H54 (cell line): ENCODE data around the gene CPNE7.

Experiments
- DNase-seq: peaks from one replicate; pipeline ENCODE4 v3.0.0; 2011; ENCODE audit warnings: low spot score, mixed read lengths; ENCODE audit not compliant: insufficient read length
- FAIRE-seq: peaks from 3 replicates; lab custom pipeline; 2011; peaks lifted over from hg19 to GRCh38; lab: Jason Lieb, UNC
- POLR2A ChIP-seq: IDR thresholded peaks from 2 replicates; pipeline ENCODE4 v1.6.1; 2011; ENCODE audit warnings: low read depth, mild to moderate bottlenecking, low read length

CPNE7 gene

DNA sequence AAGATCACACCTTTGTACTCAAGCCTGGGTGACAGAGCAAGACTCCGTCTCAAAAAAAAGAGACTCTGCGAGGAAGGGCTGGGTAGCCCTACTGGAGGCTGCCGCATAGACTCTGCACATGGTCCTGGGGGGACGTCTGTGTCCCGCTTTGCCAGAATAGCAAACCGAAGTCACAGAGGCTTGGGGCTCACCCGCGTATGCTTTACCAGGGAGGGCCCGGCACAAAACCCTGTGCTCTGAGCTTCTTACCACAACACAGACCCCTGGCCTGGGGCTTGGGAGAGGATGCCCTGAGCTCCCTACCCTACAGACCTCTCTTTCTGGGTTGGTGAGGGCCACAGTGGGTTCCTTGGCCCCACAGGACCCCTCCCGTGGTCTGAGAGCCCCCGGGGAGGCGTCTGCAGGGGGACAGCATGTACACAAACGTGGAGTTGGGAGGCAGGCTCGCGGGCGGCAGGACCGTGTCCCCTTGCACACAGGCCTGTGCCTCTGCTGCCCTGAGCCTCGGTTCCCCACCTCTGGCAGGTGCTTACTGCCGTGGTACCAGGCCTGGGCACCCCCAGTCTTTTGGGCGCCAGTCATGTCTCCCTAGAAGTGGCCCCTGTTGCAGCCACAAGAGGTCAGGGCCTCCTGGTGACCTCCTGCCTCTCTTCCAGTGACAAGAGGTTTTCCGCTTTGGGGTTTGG lies 13.8 kb downstream of the CPNE7 start:
- FAIRE-seq (no peak), DNase-seq (no peak)
- TF ChIP-seq POLR2A, result no peak

- DNase-seq, result no peak
Measured at GRCh38 chr16:89593841-89594240, 18.3 kb downstream of the CPNE7 start.

GRCh38 chr16:89595330-89596060 lies 19.9 kb downstream of the CPNE7 start:
- DNase-seq, result no peak
- no peak for FAIRE-seq
- no peak for TF ChIP-seq POLR2A

More at GRCh38 chr16:89593841-89594240, 18.3 kb downstream of the CPNE7 start:
- FAIRE-seq, result no peak
- no peak for TF ChIP-seq POLR2A

DNA sequence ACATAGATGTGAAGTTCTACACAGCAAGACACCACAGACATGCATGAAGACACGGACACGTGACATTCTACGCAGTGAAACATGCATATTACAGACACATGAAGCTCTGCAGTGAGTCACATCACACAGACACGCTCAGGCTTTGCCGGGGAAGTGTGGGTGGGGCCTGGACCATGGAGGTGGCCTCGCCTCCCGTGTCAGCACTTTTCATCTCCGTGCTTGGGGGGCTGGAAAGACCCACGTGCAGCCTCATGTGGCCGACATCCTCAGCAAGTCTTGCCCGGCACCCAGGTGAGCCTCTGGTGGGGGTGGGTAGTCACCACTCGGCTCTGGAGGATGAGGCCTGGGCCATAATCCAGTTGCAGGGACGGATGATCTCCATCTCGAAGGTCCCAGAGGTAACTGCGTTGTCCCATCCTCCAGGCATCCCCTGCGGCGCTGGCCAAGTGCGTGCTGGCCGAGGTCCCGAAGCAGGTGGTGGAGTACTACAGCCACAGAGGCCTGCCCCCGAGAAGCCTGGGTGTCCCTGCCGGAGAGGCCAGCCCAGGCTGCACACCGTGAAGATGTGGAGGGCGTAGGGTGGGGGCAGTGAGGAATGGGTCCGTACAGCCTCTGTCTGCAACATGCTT lies 20.6 kb downstream of the CPNE7 start:
- DNase-seq (no peak), FAIRE-seq (no peak)
- no peak for TF ChIP-seq POLR2A

- FAIRE-seq (no peak), DNase-seq (peak; percentile 73)
- TF ChIP-seq POLR2A, result no peak
Measured at GRCh38 chr16:89596957-89597649, 21.5 kb downstream of the CPNE7 start.

DNA sequence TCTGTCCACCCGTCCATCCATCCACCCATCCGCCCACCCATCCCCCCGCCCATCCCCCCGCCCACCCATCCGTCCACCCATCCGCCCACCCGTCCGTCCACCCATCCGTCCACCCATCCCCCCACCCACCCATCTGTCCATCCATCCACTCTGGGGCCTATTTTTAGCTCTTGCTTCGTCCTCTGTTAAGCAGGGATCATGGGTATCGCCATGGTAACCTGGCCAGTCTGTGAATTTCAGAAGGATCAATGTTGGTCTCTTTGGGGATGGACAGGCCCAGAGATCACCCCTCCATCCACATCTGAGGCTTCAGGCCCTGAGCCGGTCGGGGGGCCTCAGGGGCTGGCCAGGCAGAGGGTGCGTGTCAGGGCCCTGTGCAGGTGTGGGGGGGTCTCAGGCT lies 22.6 kb downstream of the CPNE7 start:
- DNase-seq (peak; percentile 60), FAIRE-seq (no peak)
- TF ChIP-seq POLR2A, result no peak

DNA sequence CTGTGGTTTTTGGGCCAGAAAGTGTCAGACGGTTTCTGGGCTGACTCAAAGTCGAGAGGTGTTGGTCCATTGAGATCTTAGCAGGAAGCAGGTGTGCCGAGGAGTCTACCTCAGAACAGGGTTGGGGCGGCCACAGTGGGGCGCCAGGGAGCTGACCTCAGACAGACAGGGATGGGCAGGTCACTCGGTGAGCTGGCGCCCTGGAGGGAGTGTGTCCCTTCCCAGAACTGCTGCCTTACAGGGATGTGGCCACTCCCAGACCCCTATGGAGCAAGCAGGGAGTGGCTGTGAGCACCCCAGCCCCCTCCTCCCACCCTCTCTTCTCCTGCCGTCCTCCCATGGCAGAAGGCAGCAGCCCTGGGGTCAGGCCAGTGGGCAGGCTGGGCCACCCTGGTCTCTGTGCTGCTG lies 23.9 kb downstream of the CPNE7 start:
- FAIRE-seq (no peak), DNase-seq (peak; percentile 71)
- no peak for TF ChIP-seq POLR2A

DNA sequence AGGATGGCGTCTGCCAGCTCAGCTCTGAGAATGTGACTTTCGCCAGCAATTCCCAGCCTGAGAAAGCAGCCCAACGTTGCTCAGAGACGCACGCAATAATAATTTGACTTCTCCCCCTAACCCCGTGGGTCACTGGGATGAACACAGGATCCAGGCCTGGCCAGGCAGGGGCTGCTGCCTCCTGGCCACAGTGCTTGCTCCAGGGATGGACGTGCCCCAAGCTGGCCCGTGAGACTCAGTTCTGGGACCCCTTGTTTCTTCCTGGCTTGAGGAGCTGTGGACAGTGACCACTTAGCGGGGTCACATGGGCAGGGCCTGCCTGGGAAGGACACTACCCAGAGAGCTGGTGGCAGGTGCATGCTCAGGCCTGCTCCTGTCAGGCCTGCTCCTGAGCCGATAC lies 24.3 kb downstream of the CPNE7 start:
- FAIRE-seq, result no peak
- no peak for DNase-seq
- no peak for TF ChIP-seq POLR2A

DNA sequence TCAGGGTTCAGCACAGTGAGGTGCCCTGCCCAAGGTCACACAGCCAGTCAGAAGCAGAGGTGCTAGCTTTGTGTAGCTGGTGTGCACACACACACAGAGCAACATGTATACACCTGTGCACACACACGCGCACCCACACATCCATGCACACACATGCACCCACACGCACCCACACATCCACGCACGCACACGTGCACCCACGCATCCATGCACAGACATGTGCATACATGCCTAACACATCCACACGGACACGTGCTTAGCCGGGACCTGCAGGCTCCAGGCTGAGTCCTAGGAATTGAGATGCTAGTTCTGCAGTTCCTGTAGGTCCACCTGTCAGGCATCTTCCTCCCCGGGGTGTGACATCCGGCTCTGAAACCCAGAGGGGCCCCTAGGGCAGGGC lies 24.9 kb downstream of the CPNE7 start:
- no peak for DNase-seq
- FAIRE-seq, result no peak
- TF ChIP-seq POLR2A, result no peak

- DNase-seq (no peak), FAIRE-seq (no peak)
- no peak for TF ChIP-seq POLR2A
Measured at GRCh38 chr16:89600956-89601355, 25.4 kb downstream of the CPNE7 start.

DNA sequence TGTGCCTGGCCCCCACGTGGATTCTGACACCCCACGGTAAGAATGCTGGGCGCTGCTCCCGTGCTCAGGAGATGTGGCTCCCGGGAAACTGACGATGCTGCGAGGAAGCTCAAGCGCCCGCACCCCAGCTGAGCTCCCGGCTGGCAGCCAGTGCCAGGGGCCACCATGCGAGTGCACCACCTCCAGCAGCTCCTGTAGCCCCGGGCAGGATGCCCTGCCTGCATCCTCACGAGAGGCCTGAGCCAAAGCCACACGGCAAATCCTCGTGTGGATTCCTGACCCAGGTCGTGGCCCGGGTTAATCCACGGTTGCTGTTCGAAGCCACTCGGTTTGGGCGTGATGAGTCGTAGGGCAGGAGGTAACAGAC lies 26.3 kb downstream of the CPNE7 start:
- no peak for FAIRE-seq
- TF ChIP-seq POLR2A, result no peak
- no peak for DNase-seq

GRCh38 chr16:89602273-89602951 lies 26.9 kb downstream of the CPNE7 start:
- peak; percentile 93 for DNase-seq
- no peak for TF ChIP-seq POLR2A
- no peak for FAIRE-seq

- FAIRE-seq (no peak), DNase-seq (no peak)
- no peak for TF ChIP-seq POLR2A
Measured at GRCh38 chr16:89602952-89603590, 27.5 kb downstream of the CPNE7 start.
